ENCODE data around the gene SCARB1.

The SCARB1 gene

GRCh38 chr12:124741211-124741610, 122.5 kb downstream of the SCARB1 start:
- no peak for DNase-seq

GRCh38 chr12:124740691-124741137, 123.0 kb downstream of the SCARB1 start:
- DNase-seq: no peak

- no peak for DNase-seq
Measured at GRCh38 chr12:124739953-124740561, 123.6 kb downstream of the SCARB1 start.

GRCh38 chr12:124738636-124739467, 124.8 kb downstream of the SCARB1 start:
- no peak for DNase-seq

GRCh38 chr12:124737772-124738635, 125.7 kb downstream of the SCARB1 start:
- no peak for DNase-seq

- no peak for DNase-seq
Measured at GRCh38 chr12:124737040-124737419, 126.6 kb downstream of the SCARB1 start.

GRCh38 chr12:124736115-124737039, 127.3 kb downstream of the SCARB1 start:
- no peak for DNase-seq

GRCh38 chr12:124734224-124734788, 129.4 kb downstream of the SCARB1 start:
- peak; percentile 29 for DNase-seq

- no peak for DNase-seq
Measured at GRCh38 chr12:124733086-124733485, 130.6 kb downstream of the SCARB1 start.

- DNase-seq: no peak
Measured at GRCh38 chr12:124732275-124733075, 131.2 kb downstream of the SCARB1 start.

GRCh38 chr12:124731869-124732268, 131.8 kb downstream of the SCARB1 start:
- no peak for DNase-seq

GRCh38 chr12:124730455-124730932, 133.2 kb downstream of the SCARB1 start:
- DNase-seq: no peak

GRCh38 chr12:124727922-124728321, 135.7 kb downstream of the SCARB1 start:
- DNase-seq: no peak

- DNase-seq: no peak
Measured at GRCh38 chr12:124727264-124727800, 136.3 kb downstream of the SCARB1 start.
